Suprapubic skin (tissue), 3 donors: ENCODE results near the gene MINPP1.

ENCODE experiments used
- CTCF ChIP-seq, 2 donors: fragments of 200-600 bp in 1 of 2; fragments of 450-650 bp in 1 of 2; sonication (generic) in 1 of 2; IDR thresholded peaks; one replicate each; pipeline ENCODE4 v1.5.1; 2016 to 2019; ENCODE audit warnings: antibody characterized with exemption in 2 of 2, mild to moderate bottlenecking in 1 of 2, moderate library complexity in 1 of 2
- POLR2AphosphoS5 ChIP-seq, 3 donors: sonication (generic); formaldehyde crosslinking; IDR thresholded peaks; one replicate each; pipeline ENCODE4 v1.6.1; 2017; ENCODE audit warnings: antibody characterized with exemption in 3 of 3

DNA sequence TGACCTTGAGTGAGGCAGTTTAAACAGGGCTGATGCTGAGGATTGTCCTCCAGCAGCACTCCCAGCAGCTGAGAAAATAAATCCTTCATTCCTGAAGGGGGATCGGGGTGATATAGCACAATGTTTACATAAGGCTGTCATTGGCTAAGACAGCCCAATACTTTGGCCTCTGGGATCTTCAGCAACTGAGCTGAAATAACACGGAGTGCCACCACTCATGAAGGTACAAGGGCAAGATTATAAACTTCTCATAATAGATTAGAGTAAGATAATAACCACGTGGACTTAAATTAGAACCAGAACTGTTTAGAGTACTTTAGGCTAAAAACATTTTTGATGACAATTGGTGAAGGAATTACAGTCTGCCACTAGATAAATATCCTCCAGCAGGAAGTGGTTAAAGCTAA lies 85.0 kb downstream of the MINPP1 start:
- TF ChIP-seq CTCF (IDR thresholded peaks at IDR 0.05), result no peak
- no peak for TF ChIP-seq POLR2AphosphoS5 (IDR thresholded peaks at IDR 0.05)
